ENCODE measurements around the gene ARF6.
A peak's percentile ranks its signal among the peaks of the same experiment; 100 is the strongest.
"Not testable (repeated sequence)": the region's sequence is repeated elsewhere in the genome, so short reads cannot be mapped to it uniquely, and the experiment has no call there.

The ARF6 gene

DNA sequence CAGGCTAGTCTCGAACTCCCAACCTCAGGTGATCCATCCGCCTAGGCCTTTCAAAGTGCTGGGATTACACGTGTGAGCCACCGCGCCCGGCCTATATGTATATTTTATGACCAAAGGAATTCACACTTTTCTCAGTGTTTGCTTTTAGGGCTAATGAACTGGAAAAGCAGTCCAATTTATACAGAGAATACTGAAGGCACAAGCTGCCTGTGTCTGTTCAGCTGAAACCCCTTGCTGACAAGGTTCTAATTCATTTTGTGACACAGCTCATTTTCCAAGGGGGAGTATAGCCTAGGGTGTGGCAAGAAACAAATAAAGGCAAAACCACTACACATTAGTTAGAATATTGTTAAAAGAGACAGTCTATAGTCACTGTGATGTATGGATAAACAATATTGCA, 22.0 kb upstream of the ARF6 start:
- H3K4me3 ChIP-seq (ENCODE audit: low read depth in 1 of 2, low read length in 1 of 2) = no peak overlapping the region
- H3K9me3 ChIP-seq = no peaks in the 10 kb centered on the region
- H3K4me1 ChIP-seq (ENCODE audit: control insufficient read depth in 1 of 2, insufficient read depth in 1 of 2, low read depth in 1 of 2, low read length in 1 of 2) = peaks cover 10 to 16% of the 10 kb centered on the region in 2 experiments
- TF ChIP-seq, protein P1, sequence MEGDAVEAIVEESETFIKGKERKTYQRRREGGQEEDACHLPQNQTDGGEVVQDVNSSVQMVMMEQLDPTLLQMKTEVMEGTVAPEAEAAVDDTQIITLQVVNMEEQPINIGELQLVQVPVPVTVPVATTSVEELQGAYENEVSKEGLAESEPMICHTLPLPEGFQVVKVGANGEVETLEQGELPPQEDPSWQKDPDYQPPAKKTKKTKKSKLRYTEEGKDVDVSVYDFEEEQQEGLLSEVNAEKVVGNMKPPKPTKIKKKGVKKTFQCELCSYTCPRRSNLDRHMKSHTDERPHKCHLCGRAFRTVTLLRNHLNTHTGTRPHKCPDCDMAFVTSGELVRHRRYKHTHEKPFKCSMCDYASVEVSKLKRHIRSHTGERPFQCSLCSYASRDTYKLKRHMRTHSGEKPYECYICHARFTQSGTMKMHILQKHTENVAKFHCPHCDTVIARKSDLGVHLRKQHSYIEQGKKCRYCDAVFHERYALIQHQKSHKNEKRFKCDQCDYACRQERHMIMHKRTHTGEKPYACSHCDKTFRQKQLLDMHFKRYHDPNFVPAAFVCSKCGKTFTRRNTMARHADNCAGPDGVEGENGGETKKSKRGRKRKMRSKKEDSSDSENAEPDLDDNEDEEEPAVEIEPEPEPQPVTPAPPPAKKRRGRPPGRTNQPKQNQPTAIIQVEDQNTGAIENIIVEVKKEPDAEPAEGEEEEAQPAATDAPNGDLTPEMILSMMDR (IDR thresholded peaks at IDR 0.05) = no peak
- no peaks in the 10 kb centered on the region for H3K36me3 ChIP-seq
- H3K27ac ChIP-seq = no peak overlapping the region
- no peaks in the 10 kb centered on the region for H3K27me3 ChIP-seq

GRCh38 chr14:49873548-49873947, 19.3 kb upstream of the ARF6 start:
- not testable (repeated sequence) for H3K9me3 ChIP-seq; H3K4me1 ChIP-seq (ENCODE audit: control insufficient read depth in 1 of 2, insufficient read depth in 1 of 2, low read depth in 1 of 2, low read length in 1 of 2); H3K27ac ChIP-seq; H3K4me3 ChIP-seq (ENCODE audit: low read depth in 1 of 2, low read length in 1 of 2); H3K27me3 ChIP-seq; H3K36me3 ChIP-seq

GRCh38 chr14:49875640-49876198, 17.2 kb upstream of the ARF6 start:
- no peaks in the 10 kb centered on the region for H3K27me3 ChIP-seq
- H3K36me3 ChIP-seq = no peaks in the 10 kb centered on the region
- no peaks in the 10 kb centered on the region for H3K4me1 ChIP-seq (ENCODE audit: control insufficient read depth in 1 of 2, insufficient read depth in 1 of 2, low read depth in 1 of 2, low read length in 1 of 2)
- H3K27ac ChIP-seq = no peak overlapping the region
- no peaks in the 10 kb centered on the region for H3K9me3 ChIP-seq
- H3K4me3 ChIP-seq (ENCODE audit: low read depth in 1 of 2, low read length in 1 of 2) = no peak overlapping the region
- TF ChIP-seq, protein P1 (IDR thresholded peaks at IDR 0.05) = no peak

DNA sequence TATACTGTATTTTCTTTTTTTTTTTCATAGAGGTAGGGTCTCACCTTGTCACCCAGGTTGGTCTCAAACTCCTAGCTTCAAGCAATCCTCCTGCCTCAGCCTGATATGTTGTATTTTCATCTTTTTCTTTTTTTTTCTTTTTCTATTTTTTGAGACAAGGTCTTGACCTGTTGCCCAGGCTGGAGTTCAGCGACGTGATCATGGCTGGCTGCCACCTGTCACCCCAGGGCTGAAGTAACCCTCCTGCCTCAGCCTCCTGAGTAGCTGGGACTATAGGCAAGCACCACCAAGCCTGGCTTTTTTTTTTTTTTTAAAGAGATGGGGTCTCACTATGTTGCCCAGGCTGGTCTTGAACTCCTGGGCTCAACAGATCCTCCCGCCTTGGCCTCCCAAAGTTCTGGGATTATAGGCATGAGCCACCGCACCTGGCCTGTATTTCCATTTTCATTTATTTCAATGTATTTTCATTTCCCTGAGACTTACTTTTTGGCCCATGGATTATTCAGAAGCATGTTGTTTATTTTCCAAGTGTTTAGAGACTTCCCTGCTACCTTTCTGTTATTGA, 16.2 kb upstream of the ARF6 start:
- H3K36me3 ChIP-seq = no peaks in the 10 kb centered on the region
- no peak overlapping the region for H3K27ac ChIP-seq
- H3K27me3 ChIP-seq = no peaks in the 10 kb centered on the region
- no peaks in the 10 kb centered on the region for H3K9me3 ChIP-seq
- H3K4me3 ChIP-seq (ENCODE audit: low read depth in 1 of 2, low read length in 1 of 2) = no peak overlapping the region
- TF ChIP-seq, protein P1 (IDR thresholded peaks at IDR 0.05) = no peak
- no peaks in the 10 kb centered on the region for H3K4me1 ChIP-seq (ENCODE audit: control insufficient read depth in 1 of 2, insufficient read depth in 1 of 2, low read depth in 1 of 2, low read length in 1 of 2)

- H3K27ac ChIP-seq = peak overlapping the region; percentile 30
- no peaks in the 10 kb centered on the region for H3K36me3 ChIP-seq
- H3K4me1 ChIP-seq (ENCODE audit: control insufficient read depth in 1 of 2, insufficient read depth in 1 of 2, low read depth in 1 of 2, low read length in 1 of 2) = no peaks in the 10 kb centered on the region
- H3K9me3 ChIP-seq = no peaks in the 10 kb centered on the region
- H3K4me3 ChIP-seq (ENCODE audit: low read depth in 1 of 2, low read length in 1 of 2) = no peak overlapping the region
- H3K27me3 ChIP-seq = no peaks in the 10 kb centered on the region
- TF ChIP-seq, protein P1 (IDR thresholded peaks at IDR 0.05) = peak; percentile 77
Measured at GRCh38 chr14:49879646-49880204, 13.2 kb upstream of the ARF6 start.

- no peaks in the 10 kb centered on the region for H3K27me3 ChIP-seq
- H3K4me1 ChIP-seq (ENCODE audit: control insufficient read depth in 1 of 2, insufficient read depth in 1 of 2, low read depth in 1 of 2, low read length in 1 of 2) = no peaks in the 10 kb centered on the region
- H3K9me3 ChIP-seq = no peaks in the 10 kb centered on the region
- TF ChIP-seq, protein P1 (IDR thresholded peaks at IDR 0.05) = no peak
- no peak overlapping the region for H3K27ac ChIP-seq
- H3K4me3 ChIP-seq (ENCODE audit: low read depth in 1 of 2, low read length in 1 of 2) = no peak overlapping the region
- H3K36me3 ChIP-seq = no peaks in the 10 kb centered on the region
Measured at GRCh38 chr14:49880267-49881064, 12.4 kb upstream of the ARF6 start.
